NT2/D1 (cell line): Measurements from ENCODE around the gene DYNC1H1.

ENCODE experiments used
- YY1 ChIP-seq: IDR thresholded peaks from 2 replicates; pipeline ENCODE4 v1.6.1; 2011; ENCODE audit not compliant: insufficient read length, insufficient read depth
- ZNF274 ChIP-seq: IDR thresholded peaks from 2 replicates; pipeline ENCODE4 v1.6.1; 2011; ENCODE audit warnings: mild to moderate bottlenecking, low read depth, low read length

DNA sequence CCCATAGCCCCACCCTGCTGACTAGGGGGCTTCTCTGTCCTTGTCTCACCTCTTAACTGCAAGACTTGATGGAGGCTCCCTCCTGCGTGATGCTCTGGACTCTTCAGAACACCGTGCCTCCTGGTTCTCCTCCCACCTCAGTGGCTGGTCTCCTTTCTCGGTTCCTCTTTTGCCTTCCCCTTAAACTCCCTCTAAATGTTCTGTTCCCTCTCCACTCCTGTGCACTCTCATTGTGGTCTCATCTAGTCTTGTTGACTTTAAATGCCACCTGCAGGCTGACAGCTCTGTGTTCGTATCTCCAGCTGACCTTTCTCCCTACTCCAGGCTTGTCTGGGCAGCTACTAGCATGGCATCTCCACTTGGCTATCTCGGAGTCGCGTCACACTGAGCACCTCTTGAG lies 28.3 kb downstream of the DYNC1H1 start:
- no peak for TF ChIP-seq ZNF274
- no peak for TF ChIP-seq YY1
